ENCODE measurements around the gene PLCB1.
"Not testable (repeated sequence)": the region's sequence is repeated elsewhere in the genome, so short reads cannot be mapped to it uniquely, and the experiment has no call there.

Gene PLCB1

DNA sequence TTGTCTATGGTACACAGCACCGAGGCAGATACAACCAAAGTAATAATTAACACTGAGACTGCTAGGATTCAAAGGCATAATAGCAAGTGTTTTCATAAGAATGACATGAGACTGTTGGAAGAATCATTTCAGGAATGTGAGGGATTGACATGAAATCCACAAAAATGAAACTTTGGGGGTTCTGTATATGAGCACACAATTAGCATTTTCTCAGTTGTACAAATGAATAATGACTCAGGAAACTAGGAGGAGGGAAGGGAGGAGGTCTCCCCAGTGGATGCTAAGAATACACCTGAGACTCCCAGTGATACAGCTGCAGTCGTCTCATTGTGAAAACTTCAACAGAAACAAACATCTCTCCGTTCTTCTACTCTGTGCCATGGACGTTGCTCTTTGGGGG lies 508.4 kb downstream of the PLCB1 start:
- H3K4me3 ChIP-seq (ENCODE audit: low read depth in 1 of 2, low read length in 2 of 2), result no peak overlapping the region
- H3K4me1 ChIP-seq (ENCODE audit: insufficient read depth, low read length), result no peaks in the 10 kb centered on the region
- H2AFZ ChIP-seq (ENCODE audit: low read depth, low read length), result no peak overlapping the region
- H3K27me3 ChIP-seq (ENCODE audit: insufficient read depth, low read length, poor library complexity), result no peaks in the 10 kb centered on the region
- no peak for DNase-seq
- no peak for TF ChIP-seq EZH2 (IDR thresholded peaks at IDR 0.05; ENCODE audit: borderline replicate concordance, low read depth, low read length, severe bottlenecking)
- TF ChIP-seq, protein P1, sequence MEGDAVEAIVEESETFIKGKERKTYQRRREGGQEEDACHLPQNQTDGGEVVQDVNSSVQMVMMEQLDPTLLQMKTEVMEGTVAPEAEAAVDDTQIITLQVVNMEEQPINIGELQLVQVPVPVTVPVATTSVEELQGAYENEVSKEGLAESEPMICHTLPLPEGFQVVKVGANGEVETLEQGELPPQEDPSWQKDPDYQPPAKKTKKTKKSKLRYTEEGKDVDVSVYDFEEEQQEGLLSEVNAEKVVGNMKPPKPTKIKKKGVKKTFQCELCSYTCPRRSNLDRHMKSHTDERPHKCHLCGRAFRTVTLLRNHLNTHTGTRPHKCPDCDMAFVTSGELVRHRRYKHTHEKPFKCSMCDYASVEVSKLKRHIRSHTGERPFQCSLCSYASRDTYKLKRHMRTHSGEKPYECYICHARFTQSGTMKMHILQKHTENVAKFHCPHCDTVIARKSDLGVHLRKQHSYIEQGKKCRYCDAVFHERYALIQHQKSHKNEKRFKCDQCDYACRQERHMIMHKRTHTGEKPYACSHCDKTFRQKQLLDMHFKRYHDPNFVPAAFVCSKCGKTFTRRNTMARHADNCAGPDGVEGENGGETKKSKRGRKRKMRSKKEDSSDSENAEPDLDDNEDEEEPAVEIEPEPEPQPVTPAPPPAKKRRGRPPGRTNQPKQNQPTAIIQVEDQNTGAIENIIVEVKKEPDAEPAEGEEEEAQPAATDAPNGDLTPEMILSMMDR (IDR thresholded peaks at IDR 0.05; ENCODE audit: borderline replicate concordance, extremely low read depth, low read length, poor library complexity, severe bottlenecking), result no peak
- no peak overlapping the region for H3K9ac ChIP-seq (ENCODE audit: low read depth, low read length)
- no peaks in the 10 kb centered on the region for H3K36me3 ChIP-seq (ENCODE audit: insufficient read depth, low read length)
- H3K27ac ChIP-seq (ENCODE audit: low read length), result no peak overlapping the region
- ATAC-seq (ENCODE audit: insufficient read depth, low read depth), result no peak
- H3K79me2 ChIP-seq (ENCODE audit: insufficient read depth, low read length), result no peaks in the 10 kb centered on the region
- H3K4me2 ChIP-seq (ENCODE audit: insufficient read depth, low read length), result no peak overlapping the region
- H3K9me3 ChIP-seq (ENCODE audit: insufficient read depth, low read length, severe bottlenecking), result no peaks in the 10 kb centered on the region
- H4K20me1 ChIP-seq (ENCODE audit: insufficient read depth, low read length), result no peaks in the 10 kb centered on the region

DNA sequence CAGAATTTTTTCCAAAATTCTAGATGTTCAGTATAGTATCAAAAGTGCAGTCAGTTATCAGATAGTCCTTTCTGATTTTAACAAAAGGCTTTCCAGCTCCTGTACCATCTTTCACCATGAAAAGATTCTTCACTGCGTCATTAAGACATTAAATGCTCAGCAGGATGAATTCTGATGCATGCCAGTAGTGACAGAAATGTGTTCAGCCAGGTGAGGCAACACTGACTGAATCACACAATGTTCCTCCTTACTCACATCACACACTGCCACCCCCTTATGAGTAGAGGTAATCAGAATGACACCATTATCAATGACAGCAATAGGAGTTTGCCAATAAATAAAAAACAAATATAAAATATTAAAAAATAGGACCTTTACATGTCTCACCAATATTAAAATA lies 510.2 kb downstream of the PLCB1 start:
- TF ChIP-seq, protein P1 (IDR thresholded peaks at IDR 0.05; ENCODE audit: borderline replicate concordance, extremely low read depth, low read length, poor library complexity, severe bottlenecking), result no peak
- TF ChIP-seq EZH2 (IDR thresholded peaks at IDR 0.05; ENCODE audit: borderline replicate concordance, low read depth, low read length, severe bottlenecking), result no peak
- no peak overlapping the region for H3K4me2 ChIP-seq (ENCODE audit: insufficient read depth, low read length)
- no peaks in the 10 kb centered on the region for H3K79me2 ChIP-seq (ENCODE audit: insufficient read depth, low read length)
- H3K27ac ChIP-seq (ENCODE audit: low read length), result no peak overlapping the region
- no peaks in the 10 kb centered on the region for H4K20me1 ChIP-seq (ENCODE audit: insufficient read depth, low read length)
- H3K4me1 ChIP-seq (ENCODE audit: insufficient read depth, low read length), result no peaks in the 10 kb centered on the region
- DNase-seq (no peak), ATAC-seq (ENCODE audit: insufficient read depth, low read depth) (no peak)
- no peak overlapping the region for H2AFZ ChIP-seq (ENCODE audit: low read depth, low read length)
- H3K4me3 ChIP-seq (ENCODE audit: low read depth in 1 of 2, low read length in 2 of 2), result no peak overlapping the region
- peaks cover 14% of the 10 kb centered on the region; the same call in 1 of the 2 replicates for H3K36me3 ChIP-seq (ENCODE audit: insufficient read depth, low read length)
- no peaks in the 10 kb centered on the region for H3K9me3 ChIP-seq (ENCODE audit: insufficient read depth, low read length, severe bottlenecking)
- H3K27me3 ChIP-seq (ENCODE audit: insufficient read depth, low read length, poor library complexity), result no peaks in the 10 kb centered on the region
- no peak overlapping the region for H3K9ac ChIP-seq (ENCODE audit: low read depth, low read length)

DNA sequence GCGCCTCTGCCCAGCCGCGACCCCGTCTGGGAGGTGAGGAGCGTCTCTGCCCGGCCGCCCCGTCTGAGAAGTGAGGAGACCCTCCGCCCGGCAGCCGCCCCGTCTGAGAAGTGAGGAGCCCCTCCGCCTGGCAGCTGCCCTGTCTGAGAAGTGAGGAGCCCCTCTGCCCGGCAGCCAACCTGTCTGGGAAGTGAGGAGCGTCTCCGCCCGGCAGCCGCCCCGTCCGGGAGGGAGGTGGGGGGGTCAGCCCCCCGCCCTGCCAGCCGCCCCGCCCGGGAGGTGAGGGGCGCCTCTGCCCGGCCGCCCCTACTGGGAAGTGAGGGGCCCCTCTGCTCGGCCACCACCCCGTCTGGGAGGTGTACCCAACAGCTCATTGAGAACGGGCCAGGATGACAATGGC lies 512.4 kb downstream of the PLCB1 start:
- H3K36me3 ChIP-seq (ENCODE audit: insufficient read depth, low read length), result peaks cover 32% of the 10 kb centered on the region
- H3K4me3 ChIP-seq (ENCODE audit: low read depth in 1 of 2, low read length in 2 of 2); H3K4me2 ChIP-seq (ENCODE audit: insufficient read depth, low read length); H3K79me2 ChIP-seq (ENCODE audit: insufficient read depth, low read length); H3K27ac ChIP-seq (ENCODE audit: low read length); H3K4me1 ChIP-seq (ENCODE audit: insufficient read depth, low read length); H2AFZ ChIP-seq (ENCODE audit: low read depth, low read length); H3K9me3 ChIP-seq (ENCODE audit: insufficient read depth, low read length, severe bottlenecking); DNase-seq; H3K9ac ChIP-seq (ENCODE audit: low read depth, low read length); H3K27me3 ChIP-seq (ENCODE audit: insufficient read depth, low read length, poor library complexity); ATAC-seq (ENCODE audit: insufficient read depth, low read depth); H4K20me1 ChIP-seq (ENCODE audit: insufficient read depth, low read length): not testable (repeated sequence)

DNA sequence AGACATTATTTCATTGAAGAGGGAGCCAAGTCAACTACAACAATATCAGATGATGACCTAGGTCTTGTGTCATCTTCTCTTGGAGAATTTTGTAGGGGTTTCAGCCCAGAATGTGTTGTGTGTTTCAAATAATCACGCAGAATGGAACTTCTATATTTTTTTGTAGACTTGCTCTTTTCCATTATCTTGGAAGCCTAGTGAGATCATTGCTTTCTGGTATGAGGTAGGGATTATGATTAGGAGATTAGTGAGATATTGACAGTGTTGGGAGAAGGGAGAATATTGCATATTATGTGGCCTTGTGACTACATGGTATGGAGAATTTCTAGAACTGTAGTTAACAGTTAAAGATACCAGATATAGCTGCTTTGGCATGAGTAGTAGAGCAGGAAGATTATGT lies 513.3 kb downstream of the PLCB1 start:
- DNase-seq (no peak), ATAC-seq (ENCODE audit: insufficient read depth, low read depth) (no peak)
- H3K9ac ChIP-seq (ENCODE audit: low read depth, low read length), result no peak overlapping the region
- H3K27me3 ChIP-seq (ENCODE audit: insufficient read depth, low read length, poor library complexity), result no peaks in the 10 kb centered on the region
- no peak overlapping the region for H2AFZ ChIP-seq (ENCODE audit: low read depth, low read length)
- H3K4me2 ChIP-seq (ENCODE audit: insufficient read depth, low read length), result no peak overlapping the region
- H3K9me3 ChIP-seq (ENCODE audit: insufficient read depth, low read length, severe bottlenecking), result no peaks in the 10 kb centered on the region
- H3K36me3 ChIP-seq (ENCODE audit: insufficient read depth, low read length), result peaks cover 39% of the 10 kb centered on the region
- H3K4me1 ChIP-seq (ENCODE audit: insufficient read depth, low read length), result no peaks in the 10 kb centered on the region
- no peak overlapping the region for H3K4me3 ChIP-seq (ENCODE audit: low read depth in 1 of 2, low read length in 2 of 2)
- H3K79me2 ChIP-seq (ENCODE audit: insufficient read depth, low read length), result no peaks in the 10 kb centered on the region
- H4K20me1 ChIP-seq (ENCODE audit: insufficient read depth, low read length), result no peaks in the 10 kb centered on the region
- H3K27ac ChIP-seq (ENCODE audit: low read length), result no peak overlapping the region
- no peak for TF ChIP-seq EZH2 (IDR thresholded peaks at IDR 0.05; ENCODE audit: borderline replicate concordance, low read depth, low read length, severe bottlenecking)
- TF ChIP-seq, protein P1 (IDR thresholded peaks at IDR 0.05; ENCODE audit: borderline replicate concordance, extremely low read depth, low read length, poor library complexity, severe bottlenecking), result no peak
